Liver (tissue), 9 donors: ENCODE measurements around the gene WBP2. TPM values are rescaled to one million over a fixed set of nuclear protein-coding genes. Genes with fewer than 3 reads are reported as not detected.

ENCODE experiments used
- DNase-seq: peaks from one replicate; pipeline ENCODE4 v3.0.0-alpha.2; 2017; ENCODE audit warnings: low spot score
- H3K27ac ChIP-seq, 2 donors: one replicate each; pipeline ENCODE4 v1.7.0; 2013; ENCODE audit warnings: inconsistent platforms in 2 of 2, low read length in 2 of 2, control low read depth in 1 of 2, low read depth in 1 of 2, mild to moderate bottlenecking in 1 of 2
- H3K27me3 ChIP-seq, 4 donors: one replicate each; pipeline versions ENCODE4 v1.6.1 to v1.7.0; 2013; ENCODE audit warnings: low read length in 3 of 4, inconsistent platforms in 1 of 4, mild to moderate bottlenecking in 1 of 4, moderate library complexity in 1 of 4; ENCODE audit not compliant: control insufficient read depth in 4 of 4, insufficient read depth in 4 of 4
- H3K36me3 ChIP-seq, 4 donors: one replicate each; pipeline versions ENCODE4 v1.6.1 to v1.7.0; 2013; ENCODE audit warnings: low read length in 3 of 4, mild to moderate bottlenecking in 3 of 4, low read depth in 1 of 4, moderate library complexity in 1 of 4; ENCODE audit not compliant: control insufficient read depth in 4 of 4, insufficient read depth in 3 of 4
- H3K4me1 ChIP-seq, 4 donors: one replicate each; pipeline versions ENCODE4 v1.6.1 to v1.7.0; 2013; ENCODE audit warnings: low read length in 3 of 4, mild to moderate bottlenecking in 3 of 4, moderate library complexity in 1 of 4; ENCODE audit not compliant: control insufficient read depth in 4 of 4, insufficient read depth in 4 of 4
- H3K4me3 ChIP-seq, 3 donors: one replicate each; pipeline versions ENCODE4 v1.6.1 to v1.7.0; 2013; ENCODE audit warnings: low read length in 3 of 3, control low read depth in 1 of 3, low read depth in 1 of 3, mild to moderate bottlenecking in 1 of 3
- H3K9ac ChIP-seq, 2 donors: one replicate each; pipeline ENCODE4 v1.7.0; 2013; ENCODE audit warnings: low read length in 2 of 2, mild to moderate bottlenecking in 2 of 2, moderate library complexity in 2 of 2, control low read depth in 1 of 2, low read depth in 1 of 2
- H3K9me3 ChIP-seq, 4 donors: one replicate each; pipeline versions ENCODE4 v1.6.1 to v1.7.0; 2013; ENCODE audit warnings: low read length in 3 of 4; ENCODE audit not compliant: control insufficient read depth in 4 of 4
- FOXA1 ChIP-seq: IDR thresholded peaks from 2 replicates; pipeline ENCODE4 v1.6.1; 2016; ENCODE audit warnings: antibody characterized with exemption
- FOXA2 ChIP-seq: IDR thresholded peaks from 2 replicates; pipeline ENCODE4 v1.6.1; 2016; ENCODE audit warnings: antibody characterized with exemption
- GABPA ChIP-seq, 2 donors: IDR thresholded peaks in 1 of 2; conservative IDR thresholded peaks in 1 of 2; 2 replicates each; pipeline ENCODE4 v1.6.1; 2016; ENCODE audit warnings: antibody characterized with exemption in 2 of 2, mild to moderate bottlenecking in 1 of 2, moderate library complexity in 1 of 2
- HNF4A ChIP-seq, 2 donors: conservative IDR thresholded peaks; 2 replicates each; pipeline ENCODE4 v1.6.1; 2016; ENCODE audit warnings: antibody characterized with exemption in 2 of 2, mild to moderate bottlenecking in 2 of 2
- HNF4G ChIP-seq: IDR thresholded peaks from 2 replicates; pipeline ENCODE4 v1.6.1; 2016; ENCODE audit warnings: antibody characterized with exemption
- NR2F2 ChIP-seq: IDR thresholded peaks from 2 replicates; pipeline ENCODE4 v1.6.1; 2016; ENCODE audit warnings: antibody characterized with exemption
- RAD21 ChIP-seq, 2 donors: IDR thresholded peaks; 2 replicates each; pipeline ENCODE4 v1.6.1; 2016; ENCODE audit warnings: antibody characterized with exemption in 2 of 2, mild to moderate bottlenecking in 2 of 2
- RXRA ChIP-seq, 2 donors: IDR thresholded peaks; 2 replicates each; pipeline ENCODE4 v1.6.1; 2017 to 2018; ENCODE audit warnings: antibody characterized with exemption in 2 of 2, mild to moderate bottlenecking in 1 of 2
- SP1 ChIP-seq: IDR thresholded peaks from 2 replicates; pipeline ENCODE4 v1.6.1; 2018; ENCODE audit warnings: antibody characterized with exemption, mild to moderate bottlenecking
- TAF1 ChIP-seq: conservative IDR thresholded peaks from 2 replicates; pipeline ENCODE4 v1.6.1; 2016; ENCODE audit warnings: antibody characterized with exemption, mild to moderate bottlenecking
- YY1 ChIP-seq: IDR thresholded peaks from 2 replicates; pipeline ENCODE4 v1.6.1; 2016; ENCODE audit warnings: antibody characterized with exemption, mild to moderate bottlenecking
- WGBS: extraction: QIAGEN DNeasy Blood & Tissue Kit; methylation state at CpG from one replicate; pipeline ENCODE4 v1.1.7; 2013; 5-methylcytosine and 5-hydroxymethylcytosine counted together
- polyA plus RNA-seq, 2 donors: library from polyadenylated mRNA; stranded (reverse) in 1 of 2; unstranded in 1 of 2; fragments of 200-250 nt in 1 of 2; fragments of >200 nt in 1 of 2; fragmentation: Nextera tagmentation in 1 of 2; extraction: Ambion mirVana in 1 of 2; gene quantifications; one replicate each; pipeline versions ENCODE4 v1.2.1 to v1.2.3, GENCODE V29; 2013 to 2015
- total RNA-seq, 2 donors: library from RNA; depleted of rRNA; stranded (reverse); fragments of >200 nt; gene quantifications; one replicate each; pipeline ENCODE4 v1.2.3, GENCODE V29; 2014
- TF ChIP-seq, protein P1 (sequence below): IDR thresholded peaks from 2 replicates; pipeline ENCODE4 v1.6.1; 2016; ENCODE audit warnings: antibody characterized with exemption
- TF ChIP-seq, protein P2 (sequence below): IDR thresholded peaks from 2 replicates; pipeline ENCODE4 v1.6.1; 2016; ENCODE audit warnings: antibody characterized with exemption
- TF ChIP-seq, protein P3 (sequence below): fragments of 150-350 bp; IDR thresholded peaks from 2 replicates; pipeline ENCODE4 v1.5.1; 2017; ENCODE audit warnings: improper control_type of control experiment, low read depth, low read length; ENCODE audit not compliant: missing input control
- TF ChIP-seq, protein P4 (sequence below): IDR thresholded peaks from 2 replicates; pipeline ENCODE4 v1.6.1; 2016; ENCODE audit warnings: antibody characterized with exemption, mild to moderate bottlenecking
- donor health status: healthy.
- donor health status: healthy.
- donor health status: healthy.
- donor health status: healthy.
- donor health status: healthy.

Gene WBP2
- total and polyA plus RNA-seq, 4 donors, result 29.0 to 99.4 (median 51.6) TPM

DNA sequence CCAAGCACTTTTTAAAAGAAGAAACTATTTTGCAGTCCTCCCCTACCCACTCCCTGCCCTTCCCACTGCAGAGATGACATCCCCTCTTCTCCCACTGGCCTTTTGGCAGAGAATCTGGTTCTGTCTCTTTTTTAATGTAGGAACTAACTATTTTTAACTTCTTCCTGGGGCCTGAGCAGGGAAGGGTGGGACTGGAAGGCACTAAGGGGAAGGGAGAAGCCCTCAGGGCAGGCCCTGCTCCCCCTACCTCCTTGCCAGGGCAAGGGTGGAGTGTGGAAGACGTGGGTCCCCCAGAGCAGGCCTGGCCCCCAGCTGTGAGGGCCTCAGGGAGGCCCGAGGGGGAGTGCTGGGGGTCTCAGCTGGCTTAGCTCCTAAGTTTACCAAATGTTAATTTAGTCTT, 30.5 kb downstream of the WBP2 start:
- no peak overlapping the region for H3K4me3 ChIP-seq
- H3K4me1 ChIP-seq, result peaks cover 0 to 29% (median 15%) of the 10 kb centered on the region in 4 donors
- H3K9ac ChIP-seq, result no peak overlapping the region
- WGBS, result 83% methylated on average over 2 of the region's 2 CpGs
- H3K27ac ChIP-seq, result no peak overlapping the region
- H3K27me3 ChIP-seq, result no peaks in the 10 kb centered on the region
- DNase-seq, result no peak
- H3K36me3 ChIP-seq, result peaks cover 10 to 31% (median 11%) of the 10 kb centered on the region in 4 donors
- H3K9me3 ChIP-seq, result no peaks in the 10 kb centered on the region
- TF ChIP-seq, protein P1, sequence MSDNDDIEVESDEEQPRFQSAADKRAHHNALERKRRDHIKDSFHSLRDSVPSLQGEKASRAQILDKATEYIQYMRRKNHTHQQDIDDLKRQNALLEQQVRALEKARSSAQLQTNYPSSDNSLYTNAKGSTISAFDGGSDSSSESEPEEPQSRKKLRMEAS, result no peak
- TF ChIP-seq HNF4G (no peak), RXRA (IDR thresholded peaks at IDR 0.05) (no peak), FOXA1 (no peak), NR2F2 (no peak), RAD21 (IDR thresholded peaks at IDR 0.05) (no peak), HNF4A (conservative IDR thresholded peaks at IDR 0.05) (no peak), GABPA (IDR thresholded peaks at IDR 0.05 in 1 of 2, conservative IDR thresholded peaks at IDR 0.05 in 1 of 2) (no peak), TAF1 (no peak), YY1 (no peak)
- TF ChIP-seq, protein P2, sequence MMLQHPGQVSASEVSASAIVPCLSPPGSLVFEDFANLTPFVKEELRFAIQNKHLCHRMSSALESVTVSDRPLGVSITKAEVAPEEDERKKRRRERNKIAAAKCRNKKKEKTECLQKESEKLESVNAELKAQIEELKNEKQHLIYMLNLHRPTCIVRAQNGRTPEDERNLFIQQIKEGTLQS, result no peak
- TF ChIP-seq, protein P3, sequence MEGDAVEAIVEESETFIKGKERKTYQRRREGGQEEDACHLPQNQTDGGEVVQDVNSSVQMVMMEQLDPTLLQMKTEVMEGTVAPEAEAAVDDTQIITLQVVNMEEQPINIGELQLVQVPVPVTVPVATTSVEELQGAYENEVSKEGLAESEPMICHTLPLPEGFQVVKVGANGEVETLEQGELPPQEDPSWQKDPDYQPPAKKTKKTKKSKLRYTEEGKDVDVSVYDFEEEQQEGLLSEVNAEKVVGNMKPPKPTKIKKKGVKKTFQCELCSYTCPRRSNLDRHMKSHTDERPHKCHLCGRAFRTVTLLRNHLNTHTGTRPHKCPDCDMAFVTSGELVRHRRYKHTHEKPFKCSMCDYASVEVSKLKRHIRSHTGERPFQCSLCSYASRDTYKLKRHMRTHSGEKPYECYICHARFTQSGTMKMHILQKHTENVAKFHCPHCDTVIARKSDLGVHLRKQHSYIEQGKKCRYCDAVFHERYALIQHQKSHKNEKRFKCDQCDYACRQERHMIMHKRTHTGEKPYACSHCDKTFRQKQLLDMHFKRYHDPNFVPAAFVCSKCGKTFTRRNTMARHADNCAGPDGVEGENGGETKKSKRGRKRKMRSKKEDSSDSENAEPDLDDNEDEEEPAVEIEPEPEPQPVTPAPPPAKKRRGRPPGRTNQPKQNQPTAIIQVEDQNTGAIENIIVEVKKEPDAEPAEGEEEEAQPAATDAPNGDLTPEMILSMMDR, result no peak

DNA sequence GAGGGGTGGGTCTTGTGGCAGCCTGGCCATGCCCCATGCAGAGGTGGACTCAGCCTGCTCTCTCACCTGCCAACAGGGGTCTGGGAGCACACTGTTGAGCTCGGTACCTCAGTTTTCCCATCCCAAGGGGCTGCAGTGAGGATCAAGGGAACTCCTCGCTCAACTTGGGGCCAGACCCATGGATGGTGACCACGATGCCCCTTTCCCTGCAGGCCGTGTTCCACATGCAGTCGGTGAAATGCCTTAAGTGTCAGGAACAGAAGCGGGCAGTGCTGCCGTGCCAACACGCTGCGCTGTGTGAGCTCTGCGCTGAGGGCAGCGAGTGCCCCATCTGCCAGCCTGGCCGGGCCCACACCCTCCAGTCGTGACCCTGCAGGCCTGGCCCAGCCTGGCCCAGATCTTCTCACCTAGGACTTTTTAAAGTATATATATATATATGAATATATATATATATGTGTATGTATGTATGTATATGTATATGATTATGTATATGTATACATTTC, 31.0 kb downstream of the WBP2 start:
- Histone ChIP-seq H3K9ac (no peak overlapping the region), H3K9me3 (no peaks in the 10 kb centered on the region), H3K4me3 (no peak overlapping the region), H3K27me3 (no peaks in the 10 kb centered on the region), H3K27ac (no peak overlapping the region), H3K36me3 (peaks cover 10 to 37% (median 13%) of the 10 kb centered on the region in 4 donors), H3K4me1 (peaks cover 0 to 29% (median 15%) of the 10 kb centered on the region in 4 donors)
- WGBS, result 95% methylated on average over 13 of the region's 13 CpGs
- TF ChIP-seq HNF4A (conservative IDR thresholded peaks at IDR 0.05), result no peak
- TF ChIP-seq RAD21 (IDR thresholded peaks at IDR 0.05), result no peak
- TF ChIP-seq GABPA (IDR thresholded peaks at IDR 0.05 in 1 of 2, conservative IDR thresholded peaks at IDR 0.05 in 1 of 2), result no peak
- DNase-seq, result no peak

DNA sequence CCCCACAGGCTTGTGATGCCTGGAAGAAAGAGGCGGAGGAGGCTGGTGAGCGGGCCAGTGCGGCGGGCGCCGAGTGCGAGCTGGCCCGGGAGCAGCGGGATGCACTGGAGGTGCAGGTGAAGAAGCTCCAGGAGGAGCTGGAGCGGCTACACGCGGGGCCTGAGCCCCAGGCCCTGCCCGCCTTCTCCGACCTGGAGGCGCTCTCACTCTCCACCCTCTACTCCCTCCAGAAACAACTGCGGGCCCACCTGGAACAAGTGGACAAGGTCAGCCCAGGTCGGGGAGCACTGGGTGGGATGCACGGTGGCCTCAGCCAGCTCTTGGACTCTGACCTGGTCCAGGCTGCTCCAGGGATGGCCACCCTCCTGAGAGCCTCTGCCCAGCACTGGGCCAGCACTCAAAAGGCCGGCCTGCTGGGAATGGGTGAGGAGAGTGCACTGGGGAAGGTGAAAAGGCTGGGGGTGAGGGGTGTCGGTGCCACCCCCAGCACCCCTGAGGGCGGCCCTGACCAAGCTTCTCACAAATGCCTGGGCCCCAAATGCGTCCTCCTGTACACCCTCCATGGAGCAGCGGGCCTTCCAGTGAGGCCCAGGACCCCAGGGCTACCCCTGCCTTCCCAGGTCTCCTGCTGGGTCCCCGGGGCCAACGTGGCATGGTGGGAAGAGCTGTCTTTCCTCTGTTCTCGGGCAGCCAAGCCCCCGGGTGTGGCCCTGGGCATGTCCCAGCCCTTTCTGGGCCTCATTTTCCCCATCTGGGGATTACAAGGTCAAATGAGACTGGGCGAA, 31.7 kb downstream of the WBP2 start:
- H3K36me3 ChIP-seq, result peaks cover 10 to 43% (median 14%) of the 10 kb centered on the region in 4 donors
- DNase-seq, result no peak
- H3K4me3 ChIP-seq, result no peak overlapping the region
- H3K27me3 ChIP-seq, result no peaks in the 10 kb centered on the region
- H3K9me3 ChIP-seq, result no peaks in the 10 kb centered on the region
- 93% methylated on average over 28 of the region's 28 CpGs for WGBS
- H3K4me1 ChIP-seq, result peaks cover 0 to 29% (median 15%) of the 10 kb centered on the region in 4 donors
- TF ChIP-seq SP1 (no peak), HNF4G (no peak), NR2F2 (no peak), RXRA (IDR thresholded peaks at IDR 0.05) (no peak), FOXA2 (no peak), GABPA (IDR thresholded peaks at IDR 0.05 in 1 of 2, conservative IDR thresholded peaks at IDR 0.05 in 1 of 2) (no peak), RAD21 (IDR thresholded peaks at IDR 0.05) (no peak), YY1 (no peak)
- TF ChIP-seq, protein P3, result no peak
- TF ChIP-seq, protein P4, sequence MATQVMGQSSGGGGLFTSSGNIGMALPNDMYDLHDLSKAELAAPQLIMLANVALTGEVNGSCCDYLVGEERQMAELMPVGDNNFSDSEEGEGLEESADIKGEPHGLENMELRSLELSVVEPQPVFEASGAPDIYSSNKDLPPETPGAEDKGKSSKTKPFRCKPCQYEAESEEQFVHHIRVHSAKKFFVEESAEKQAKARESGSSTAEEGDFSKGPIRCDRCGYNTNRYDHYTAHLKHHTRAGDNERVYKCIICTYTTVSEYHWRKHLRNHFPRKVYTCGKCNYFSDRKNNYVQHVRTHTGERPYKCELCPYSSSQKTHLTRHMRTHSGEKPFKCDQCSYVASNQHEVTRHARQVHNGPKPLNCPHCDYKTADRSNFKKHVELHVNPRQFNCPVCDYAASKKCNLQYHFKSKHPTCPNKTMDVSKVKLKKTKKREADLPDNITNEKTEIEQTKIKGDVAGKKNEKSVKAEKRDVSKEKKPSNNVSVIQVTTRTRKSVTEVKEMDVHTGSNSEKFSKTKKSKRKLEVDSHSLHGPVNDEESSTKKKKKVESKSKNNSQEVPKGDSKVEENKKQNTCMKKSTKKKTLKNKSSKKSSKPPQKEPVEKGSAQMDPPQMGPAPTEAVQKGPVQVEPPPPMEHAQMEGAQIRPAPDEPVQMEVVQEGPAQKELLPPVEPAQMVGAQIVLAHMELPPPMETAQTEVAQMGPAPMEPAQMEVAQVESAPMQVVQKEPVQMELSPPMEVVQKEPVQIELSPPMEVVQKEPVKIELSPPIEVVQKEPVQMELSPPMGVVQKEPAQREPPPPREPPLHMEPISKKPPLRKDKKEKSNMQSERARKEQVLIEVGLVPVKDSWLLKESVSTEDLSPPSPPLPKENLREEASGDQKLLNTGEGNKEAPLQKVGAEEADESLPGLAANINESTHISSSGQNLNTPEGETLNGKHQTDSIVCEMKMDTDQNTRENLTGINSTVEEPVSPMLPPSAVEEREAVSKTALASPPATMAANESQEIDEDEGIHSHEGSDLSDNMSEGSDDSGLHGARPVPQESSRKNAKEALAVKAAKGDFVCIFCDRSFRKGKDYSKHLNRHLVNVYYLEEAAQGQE, result no peak
- H3K27ac ChIP-seq, result no peak overlapping the region
- H3K9ac ChIP-seq, result no peak overlapping the region
